Muscle layer of colon (tissue), 2 donors: Measurements from ENCODE around the gene FKBP15.
"Not testable (repeated sequence)": the region's sequence is repeated elsewhere in the genome, so short reads cannot be mapped to it uniquely, and the experiment has no call there.

Experiments used
- H3K27ac ChIP-seq: one replicate; pipeline ENCODE4 v1.7.0; 2013; ENCODE audit warnings: low read depth, mild to moderate bottlenecking, low read length, moderate library complexity
- H3K27me3 ChIP-seq, 2 donors: one replicate each; pipeline ENCODE4 v1.7.0; 2013; ENCODE audit warnings: low read length in 2 of 2, mild to moderate bottlenecking in 2 of 2; ENCODE audit not compliant: insufficient read depth in 2 of 2, control insufficient read depth in 1 of 2
- H3K36me3 ChIP-seq: one replicate; pipeline ENCODE4 v1.7.0; 2013; ENCODE audit warnings: mild to moderate bottlenecking, low read length; ENCODE audit not compliant: insufficient read depth
- H3K4me1 ChIP-seq: one replicate; pipeline ENCODE4 v1.7.0; 2013; ENCODE audit warnings: mild to moderate bottlenecking, low read length; ENCODE audit not compliant: insufficient read depth
- H3K4me3 ChIP-seq, 2 donors: one replicate each; pipeline ENCODE4 v1.7.0; 2013; ENCODE audit warnings: low read length in 2 of 2, low read depth in 1 of 2, mild to moderate bottlenecking in 1 of 2, moderate library complexity in 1 of 2
- H3K9ac ChIP-seq: one replicate; pipeline ENCODE4 v1.7.0; 2013; ENCODE audit warnings: low read length
- H3K9me3 ChIP-seq: one replicate; pipeline ENCODE4 v1.7.0; 2013; ENCODE audit warnings: mild to moderate bottlenecking, low read length
- donor health status: abdominal sarcoma.
- donor health status: Adenocarcinoma of cecum.

Gene FKBP15

GRCh38 chr9:113250807-113251206 is 29.7 kb upstream of the FKBP15 start:
- Histone ChIP-seq H3K9ac (no peak overlapping the region), H3K4me1 (no peaks in the 10 kb centered on the region), H3K27ac (no peak overlapping the region), H3K36me3 (peaks cover 4% of the 10 kb centered on the region), H3K4me3 (no peak overlapping the region), H3K27me3 (no peaks in the 10 kb centered on the region), H3K9me3 (no peaks in the 10 kb centered on the region)

GRCh38 chr9:113249661-113250060 is 28.6 kb upstream of the FKBP15 start:
- H3K27me3 ChIP-seq, H3K9ac ChIP-seq, H3K27ac ChIP-seq, H3K36me3 ChIP-seq, H3K4me3 ChIP-seq, H3K9me3 ChIP-seq, H3K4me1 ChIP-seq: not testable (repeated sequence)

GRCh38 chr9:113247640-113248039 is 26.6 kb upstream of the FKBP15 start:
- Histone ChIP-seq H3K9me3 (no peaks in the 10 kb centered on the region), H3K4me3 (no peak overlapping the region), H3K36me3 (no peaks in the 10 kb centered on the region), H3K9ac (no peak overlapping the region), H3K4me1 (no peaks in the 10 kb centered on the region), H3K27me3 (no peaks in the 10 kb centered on the region), H3K27ac (no peak overlapping the region)

GRCh38 chr9:113246928-113247327 is 25.9 kb upstream of the FKBP15 start:
- Histone ChIP-seq H3K9ac (no peak overlapping the region), H3K4me3 (no peak overlapping the region), H3K27ac (no peak overlapping the region), H3K36me3 (no peaks in the 10 kb centered on the region), H3K9me3 (no peaks in the 10 kb centered on the region), H3K4me1 (no peaks in the 10 kb centered on the region), H3K27me3 (no peaks in the 10 kb centered on the region)

- no peaks in the 10 kb centered on the region for H3K36me3 ChIP-seq
- H3K4me3 ChIP-seq: no peak overlapping the region
- no peak overlapping the region for H3K27ac ChIP-seq
- H3K4me1 ChIP-seq: no peaks in the 10 kb centered on the region
- no peak overlapping the region for H3K9ac ChIP-seq
- H3K9me3 ChIP-seq: no peaks in the 10 kb centered on the region
- no peaks in the 10 kb centered on the region for H3K27me3 ChIP-seq
Measured at GRCh38 chr9:113245894-113246293, 24.8 kb upstream of the FKBP15 start.

- Histone ChIP-seq H3K36me3 (no peaks in the 10 kb centered on the region), H3K27ac (no peak overlapping the region)
Measured at GRCh38 chr9:113244556-113244955, 23.5 kb upstream of the FKBP15 start.

GRCh38 chr9:113241161-113241560 is 20.1 kb upstream of the FKBP15 start:
- Histone ChIP-seq H3K9me3 (no peaks in the 10 kb centered on the region), H3K27me3 (no peaks in the 10 kb centered on the region), H3K9ac (no peak overlapping the region), H3K36me3 (no peaks in the 10 kb centered on the region), H3K27ac (no peak overlapping the region), H3K4me1 (no peaks in the 10 kb centered on the region), H3K4me3 (no peak overlapping the region)

More at GRCh38 chr9:113244556-113244955, 23.5 kb upstream of the FKBP15 start:
- Histone ChIP-seq H3K9me3 (no peaks in the 10 kb centered on the region), H3K4me1 (no peaks in the 10 kb centered on the region), H3K4me3 (no peak overlapping the region), H3K9ac (no peak overlapping the region), H3K27me3 (no peaks in the 10 kb centered on the region)

- Histone ChIP-seq H3K27ac (no peak overlapping the region), H3K4me1 (no peaks in the 10 kb centered on the region), H3K4me3 (no peak overlapping the region), H3K9ac (no peak overlapping the region), H3K36me3 (no peaks in the 10 kb centered on the region), H3K27me3 (no peaks in the 10 kb centered on the region), H3K9me3 (no peaks in the 10 kb centered on the region)
Measured at GRCh38 chr9:113238859-113239232, 17.8 kb upstream of the FKBP15 start.

- no peaks in the 10 kb centered on the region for H3K4me1 ChIP-seq
- H3K27me3 ChIP-seq: no peaks in the 10 kb centered on the region
- no peak overlapping the region for H3K9ac ChIP-seq
- H3K27ac ChIP-seq: no peak overlapping the region
- H3K9me3 ChIP-seq: no peaks in the 10 kb centered on the region
- H3K36me3 ChIP-seq: no peaks in the 10 kb centered on the region
- H3K4me3 ChIP-seq: no peak overlapping the region
Measured at GRCh38 chr9:113238202-113238858, 17.3 kb upstream of the FKBP15 start.

- H3K27ac ChIP-seq: no peak overlapping the region
- H3K4me1 ChIP-seq: no peaks in the 10 kb centered on the region
- no peaks in the 10 kb centered on the region for H3K9me3 ChIP-seq
- no peaks in the 10 kb centered on the region for H3K36me3 ChIP-seq
- no peaks in the 10 kb centered on the region for H3K27me3 ChIP-seq
- no peak overlapping the region for H3K9ac ChIP-seq
- no peak overlapping the region for H3K4me3 ChIP-seq
Measured at GRCh38 chr9:113237026-113237425, 15.9 kb upstream of the FKBP15 start.

GRCh38 chr9:113235701-113236255 is 14.7 kb upstream of the FKBP15 start:
- not testable (repeated sequence) for H3K4me3 ChIP-seq, H3K9me3 ChIP-seq, H3K9ac ChIP-seq, H3K27ac ChIP-seq, H3K36me3 ChIP-seq, H3K27me3 ChIP-seq, H3K4me1 ChIP-seq

- no peaks in the 10 kb centered on the region for H3K9me3 ChIP-seq
- no peaks in the 10 kb centered on the region for H3K4me1 ChIP-seq
- no peak overlapping the region for H3K4me3 ChIP-seq
- no peak overlapping the region for H3K9ac ChIP-seq
- H3K27me3 ChIP-seq: no peaks in the 10 kb centered on the region
- no peaks in the 10 kb centered on the region for H3K36me3 ChIP-seq
- H3K27ac ChIP-seq: no peak overlapping the region
Measured at GRCh38 chr9:113231701-113232100, 10.6 kb upstream of the FKBP15 start.
